ENCODE measurements around the gene NLN.
"Not testable (repeated sequence)": the region's sequence is repeated elsewhere in the genome, so short reads cannot be mapped to it uniquely, and the experiment has no call there.

Gene NLN

GRCh38 chr5:65772963-65773362, 51.0 kb downstream of the NLN start:
- DNase-seq (ENCODE audit: low read depth in 2 of 2), result not testable (repeated sequence)

- no peak for DNase-seq (ENCODE audit: low read depth in 2 of 2)
These were observed 52.3 kb downstream of the NLN start for GRCh38 chr5:65774346-65774745.

- no peak for DNase-seq (ENCODE audit: low read depth in 2 of 2)
These were observed 53.5 kb downstream of the NLN start for GRCh38 chr5:65775476-65775875.

GRCh38 chr5:65776441-65777141, 54.6 kb downstream of the NLN start:
- DNase-seq (ENCODE audit: low read depth in 2 of 2), result no peak

GRCh38 chr5:65778126-65778525, 56.1 kb downstream of the NLN start:
- no peak for DNase-seq (ENCODE audit: low read depth in 2 of 2)

GRCh38 chr5:65779643-65780042, 57.6 kb downstream of the NLN start:
- DNase-seq (ENCODE audit: low read depth in 2 of 2), result no peak

- DNase-seq (ENCODE audit: low read depth in 2 of 2), result not testable (repeated sequence)
These were observed 66.3 kb downstream of the NLN start for GRCh38 chr5:65788296-65788695.

GRCh38 chr5:65790371-65791163, 68.6 kb downstream of the NLN start:
- no peak for DNase-seq (ENCODE audit: low read depth in 2 of 2)

- no peak for DNase-seq (ENCODE audit: low read depth in 2 of 2)
These were observed 70.0 kb downstream of the NLN start for GRCh38 chr5:65791712-65792673.

- no peak for DNase-seq (ENCODE audit: low read depth in 2 of 2)
These were observed 74.3 kb downstream of the NLN start for GRCh38 chr5:65796269-65796668.

- DNase-seq (ENCODE audit: low read depth in 2 of 2), result no peak
These were observed 74.8 kb downstream of the NLN start for GRCh38 chr5:65796751-65797316.

GRCh38 chr5:65797481-65797880, 75.5 kb downstream of the NLN start:
- no peak for DNase-seq (ENCODE audit: low read depth in 2 of 2)

GRCh38 chr5:65799857-65800256, 77.9 kb downstream of the NLN start:
- DNase-seq (ENCODE audit: low read depth in 2 of 2), result no peak

- no peak for DNase-seq (ENCODE audit: low read depth in 2 of 2)
These were observed 78.8 kb downstream of the NLN start for GRCh38 chr5:65800775-65801174.

- DNase-seq (ENCODE audit: low read depth in 2 of 2), result no peak
These were observed 79.4 kb downstream of the NLN start for GRCh38 chr5:65801352-65801783.

GRCh38 chr5:65802080-65802479, 80.1 kb downstream of the NLN start:
- no peak for DNase-seq (ENCODE audit: low read depth in 2 of 2)

- DNase-seq (ENCODE audit: low read depth in 2 of 2), result no peak
These were observed 80.8 kb downstream of the NLN start for GRCh38 chr5:65802820-65803219.

- no peak for DNase-seq (ENCODE audit: low read depth in 2 of 2)
These were observed 81.8 kb downstream of the NLN start for GRCh38 chr5:65803699-65804391.

- DNase-seq (ENCODE audit: low read depth in 2 of 2), result no peak
These were observed 83.1 kb downstream of the NLN start for GRCh38 chr5:65805089-65805488.

GRCh38 chr5:65807494-65807893, 85.5 kb downstream of the NLN start:
- not testable (repeated sequence) for DNase-seq (ENCODE audit: low read depth in 2 of 2)

- DNase-seq (ENCODE audit: low read depth in 2 of 2), result no peak
These were observed 86.3 kb downstream of the NLN start for GRCh38 chr5:65808251-65808741.

Measured in activated CD4-positive, alpha-beta T cell treated with anti-CD3 and anti-CD28 coated beads for 24 hours (primary cell).